HG02678 (cell line): ENCODE results near the gene CLEC18B.
"Not testable (repeated sequence)": the region's sequence is repeated elsewhere in the genome, so short reads cannot be mapped to it uniquely, and the experiment has no call there.

Source experiments
- ATAC-seq: cut with Tn5 transposase; IDR thresholded peaks from one replicate; pipeline ENCODE4 v1.9.1; 2021; ENCODE audit warnings: mild to moderate bottlenecking, moderate library complexity; ENCODE audit not compliant: unreplicated experiment

Gene CLEC18B

GRCh38 chr16:74409185-74409981 is 11.9 kb downstream of the CLEC18B start:
- ATAC-seq = not testable (repeated sequence)

- ATAC-seq = not testable (repeated sequence)
Observed at GRCh38 chr16:74407362-74407705, 13.9 kb downstream of the CLEC18B start.

GRCh38 chr16:74406600-74407361 is 14.5 kb downstream of the CLEC18B start:
- peak; percentile 64 for ATAC-seq

- not testable (repeated sequence) for ATAC-seq
Observed at GRCh38 chr16:74404148-74404933, 16.9 kb downstream of the CLEC18B start.

- not testable (repeated sequence) for ATAC-seq
Observed at GRCh38 chr16:74400238-74400637, 21.0 kb downstream of the CLEC18B start.

- ATAC-seq = not testable (repeated sequence)
Observed at GRCh38 chr16:74398212-74398895, 22.9 kb downstream of the CLEC18B start.

- ATAC-seq = not testable (repeated sequence)
Observed at GRCh38 chr16:74396521-74397017, 24.7 kb downstream of the CLEC18B start.

GRCh38 chr16:74394604-74395003 is 26.7 kb downstream of the CLEC18B start:
- ATAC-seq = not testable (repeated sequence)

GRCh38 chr16:74394131-74394530 is 27.1 kb downstream of the CLEC18B start:
- ATAC-seq = not testable (repeated sequence)

GRCh38 chr16:74391454-74392050 is 29.7 kb downstream of the CLEC18B start:
- ATAC-seq = not testable (repeated sequence)

- not testable (repeated sequence) for ATAC-seq
Observed at GRCh38 chr16:74382339-74383034, 38.8 kb downstream of the CLEC18B start.

GRCh38 chr16:74373847-74374184 is 47.5 kb downstream of the CLEC18B start:
- not testable (repeated sequence) for ATAC-seq

GRCh38 chr16:74372953-74373846 is 48.1 kb downstream of the CLEC18B start:
- no peak for ATAC-seq

GRCh38 chr16:74372369-74372768 is 48.9 kb downstream of the CLEC18B start:
- no peak for ATAC-seq

- ATAC-seq = not testable (repeated sequence)
Observed at GRCh38 chr16:74370338-74371135, 50.7 kb downstream of the CLEC18B start.

GRCh38 chr16:74368002-74368911 is 53.0 kb downstream of the CLEC18B start:
- ATAC-seq = peak; percentile 97
